ENCODE results near the gene NDOR1.

DNA sequence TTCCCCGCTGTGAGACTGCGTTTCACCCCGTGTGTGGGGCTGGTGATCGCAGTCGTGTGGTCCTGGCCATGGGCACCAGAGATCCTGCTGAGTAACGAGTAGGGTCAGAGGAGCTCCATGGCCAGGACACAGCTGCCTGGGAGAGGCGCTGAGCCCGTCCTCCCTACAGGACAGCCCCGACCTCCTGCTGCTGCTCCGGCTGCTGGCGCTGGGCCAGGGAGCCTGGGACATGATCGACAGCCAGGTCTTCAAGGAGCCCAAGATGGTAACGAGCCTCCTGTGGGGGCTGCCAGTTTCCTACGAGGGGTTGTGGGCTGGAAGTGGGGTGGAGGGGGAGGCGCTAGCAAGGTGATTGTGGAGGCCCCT is 60.6 kb downstream of the NDOR1 start:
- TF ChIP-seq, protein P1, sequence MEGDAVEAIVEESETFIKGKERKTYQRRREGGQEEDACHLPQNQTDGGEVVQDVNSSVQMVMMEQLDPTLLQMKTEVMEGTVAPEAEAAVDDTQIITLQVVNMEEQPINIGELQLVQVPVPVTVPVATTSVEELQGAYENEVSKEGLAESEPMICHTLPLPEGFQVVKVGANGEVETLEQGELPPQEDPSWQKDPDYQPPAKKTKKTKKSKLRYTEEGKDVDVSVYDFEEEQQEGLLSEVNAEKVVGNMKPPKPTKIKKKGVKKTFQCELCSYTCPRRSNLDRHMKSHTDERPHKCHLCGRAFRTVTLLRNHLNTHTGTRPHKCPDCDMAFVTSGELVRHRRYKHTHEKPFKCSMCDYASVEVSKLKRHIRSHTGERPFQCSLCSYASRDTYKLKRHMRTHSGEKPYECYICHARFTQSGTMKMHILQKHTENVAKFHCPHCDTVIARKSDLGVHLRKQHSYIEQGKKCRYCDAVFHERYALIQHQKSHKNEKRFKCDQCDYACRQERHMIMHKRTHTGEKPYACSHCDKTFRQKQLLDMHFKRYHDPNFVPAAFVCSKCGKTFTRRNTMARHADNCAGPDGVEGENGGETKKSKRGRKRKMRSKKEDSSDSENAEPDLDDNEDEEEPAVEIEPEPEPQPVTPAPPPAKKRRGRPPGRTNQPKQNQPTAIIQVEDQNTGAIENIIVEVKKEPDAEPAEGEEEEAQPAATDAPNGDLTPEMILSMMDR (IDR thresholded peaks at IDR 0.05; ENCODE audit: poor library complexity), result no peak
- no peak for TF ChIP-seq EZH2phosphoT487 (IDR thresholded peaks at IDR 0.05; ENCODE audit: low read depth, severe bottlenecking, unreplicated experiment)

Measured in hepatocyte (in vitro differentiated cells).